Measurements from ENCODE around the gene UBAP2L. TPM values are rescaled to one million over a fixed set of nuclear protein-coding genes. Genes with fewer than 3 reads are reported as not detected.

Gene UBAP2L
- total RNA-seq, 6 experiments from 2014 or later, result 197 to 257 (median 227) TPM

DNA sequence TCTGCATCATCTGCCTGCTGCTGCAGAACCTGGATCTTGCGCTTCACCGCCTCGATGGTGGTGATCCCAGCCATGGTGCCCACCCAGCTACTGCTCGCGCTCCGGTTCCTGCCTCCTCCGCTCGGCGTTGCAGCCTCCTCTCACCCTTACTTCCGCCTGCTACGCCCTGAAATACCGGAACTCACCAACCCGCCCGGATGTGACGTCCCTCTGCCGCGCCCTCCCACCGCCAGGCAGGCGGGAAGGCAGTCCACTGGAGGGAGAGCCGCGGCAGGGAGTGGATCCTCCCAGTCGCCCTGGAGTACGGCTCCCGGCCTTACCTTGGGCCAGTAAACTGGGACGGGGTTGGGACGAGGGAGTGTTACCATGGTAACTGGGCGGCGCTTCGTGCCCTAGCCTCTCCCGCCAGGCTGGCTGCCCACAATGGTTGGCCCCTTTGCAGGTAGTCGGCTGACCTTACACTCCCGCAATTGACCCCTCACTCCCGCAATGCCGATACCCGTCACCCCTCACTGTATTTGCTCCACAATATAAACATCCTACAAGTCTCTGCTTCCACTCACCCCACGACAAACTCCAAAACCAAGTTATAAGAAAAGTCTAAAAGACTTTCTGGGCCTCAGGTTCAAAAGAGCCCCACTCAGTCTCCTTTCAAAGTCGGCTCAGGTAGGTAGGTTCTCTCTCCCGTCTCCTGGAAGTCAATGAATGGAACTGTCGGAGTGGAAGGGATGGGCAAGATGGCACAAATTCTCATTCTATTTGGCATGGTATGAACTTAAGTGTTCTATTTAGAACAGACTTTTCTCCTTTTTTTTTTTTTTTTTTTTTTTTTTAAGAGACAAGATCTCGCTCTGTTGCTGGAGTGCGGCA is 37.5 kb upstream of the UBAP2L start:
- Mint-ChIP-seq H3K9me3 (no peaks in the 10 kb centered on the region; the same call in 1 of the 2 replicates), H3K27me3 (ENCODE audit: insufficient read depth) (peaks cover 12% of the 10 kb centered on the region), H3K4me1 (ENCODE audit: low read depth) (peaks cover 47% of the 10 kb centered on the region), H3K4me3 (peak overlapping the region; percentile 99), H3K27ac (peak overlapping the region; percentile 97), H3K36me3 (ENCODE audit: low read depth) (peaks cover 40% of the 10 kb centered on the region)
- peak; percentile 97 for DNase-seq
- TF ChIP-seq, protein P1, sequence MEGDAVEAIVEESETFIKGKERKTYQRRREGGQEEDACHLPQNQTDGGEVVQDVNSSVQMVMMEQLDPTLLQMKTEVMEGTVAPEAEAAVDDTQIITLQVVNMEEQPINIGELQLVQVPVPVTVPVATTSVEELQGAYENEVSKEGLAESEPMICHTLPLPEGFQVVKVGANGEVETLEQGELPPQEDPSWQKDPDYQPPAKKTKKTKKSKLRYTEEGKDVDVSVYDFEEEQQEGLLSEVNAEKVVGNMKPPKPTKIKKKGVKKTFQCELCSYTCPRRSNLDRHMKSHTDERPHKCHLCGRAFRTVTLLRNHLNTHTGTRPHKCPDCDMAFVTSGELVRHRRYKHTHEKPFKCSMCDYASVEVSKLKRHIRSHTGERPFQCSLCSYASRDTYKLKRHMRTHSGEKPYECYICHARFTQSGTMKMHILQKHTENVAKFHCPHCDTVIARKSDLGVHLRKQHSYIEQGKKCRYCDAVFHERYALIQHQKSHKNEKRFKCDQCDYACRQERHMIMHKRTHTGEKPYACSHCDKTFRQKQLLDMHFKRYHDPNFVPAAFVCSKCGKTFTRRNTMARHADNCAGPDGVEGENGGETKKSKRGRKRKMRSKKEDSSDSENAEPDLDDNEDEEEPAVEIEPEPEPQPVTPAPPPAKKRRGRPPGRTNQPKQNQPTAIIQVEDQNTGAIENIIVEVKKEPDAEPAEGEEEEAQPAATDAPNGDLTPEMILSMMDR (IDR thresholded peaks at IDR 0.05), result no peak; the same call in 1 of the 2 replicates

GRCh38 chr1:154186177-154186576 is 34.6 kb upstream of the UBAP2L start:
- Mint-ChIP-seq H3K27ac (no peak overlapping the region), H3K4me1 (ENCODE audit: low read depth) (peaks cover 31% of the 10 kb centered on the region), H3K27me3 (ENCODE audit: insufficient read depth) (peaks cover 14% of the 10 kb centered on the region), H3K9me3 (no peaks in the 10 kb centered on the region; the same call in 1 of the 2 replicates), H3K36me3 (ENCODE audit: low read depth) (peaks cover 19% of the 10 kb centered on the region), H3K4me3 (no peak overlapping the region)
- DNase-seq, result peak; percentile 36
- TF ChIP-seq, protein P1 (IDR thresholded peaks at IDR 0.05), result peak; percentile 71

DNA sequence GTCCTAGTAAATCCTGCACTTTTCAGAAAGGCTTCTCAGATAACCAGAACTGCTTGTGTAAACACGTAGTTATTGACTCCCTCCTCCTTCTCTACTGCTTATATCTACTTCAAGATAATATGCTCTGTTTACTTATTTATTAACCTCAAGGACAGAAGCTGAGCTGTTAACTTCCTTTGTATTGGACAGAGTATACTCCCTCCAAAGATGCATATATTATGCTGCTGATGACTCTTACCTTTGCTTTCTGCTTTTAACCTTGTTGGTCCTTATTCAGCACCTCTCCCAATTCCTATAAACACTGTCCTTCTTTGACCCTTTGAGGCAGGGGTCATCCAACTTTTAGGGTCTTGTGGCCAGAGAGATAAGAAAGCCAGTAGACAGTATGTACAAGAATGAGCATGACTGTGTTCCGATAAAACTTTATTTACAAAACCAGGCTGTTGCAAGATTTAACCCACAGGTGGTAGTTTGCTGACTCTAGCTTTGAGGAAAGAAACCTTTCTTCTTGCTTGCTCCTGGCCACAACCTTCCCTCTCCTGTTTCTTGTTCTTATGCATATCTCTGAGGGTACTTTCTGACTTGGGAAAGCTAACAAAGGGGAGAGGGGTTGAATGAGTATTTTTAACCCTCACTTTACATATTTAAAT is 33.8 kb upstream of the UBAP2L start:
- H3K27ac Mint-ChIP-seq, result no peak overlapping the region
- no peaks in the 10 kb centered on the region; the same call in 1 of the 2 replicates for H3K9me3 Mint-ChIP-seq
- TF ChIP-seq, protein P1 (IDR thresholded peaks at IDR 0.05), result no peak
- peaks cover 29% of the 10 kb centered on the region for H3K4me1 Mint-ChIP-seq (ENCODE audit: low read depth)
- no peak overlapping the region for H3K4me3 Mint-ChIP-seq
- H3K36me3 Mint-ChIP-seq (ENCODE audit: low read depth), result peaks cover 11% of the 10 kb centered on the region
- no peak for DNase-seq
- peaks cover 18% of the 10 kb centered on the region for H3K27me3 Mint-ChIP-seq (ENCODE audit: insufficient read depth)

GRCh38 chr1:154190550-154190949 is 30.2 kb upstream of the UBAP2L start:
- no peak overlapping the region for H3K4me3 Mint-ChIP-seq
- TF ChIP-seq, protein P1 (IDR thresholded peaks at IDR 0.05), result no peak
- peaks cover 32% of the 10 kb centered on the region for H3K27me3 Mint-ChIP-seq (ENCODE audit: insufficient read depth)
- no peaks in the 10 kb centered on the region for H3K36me3 Mint-ChIP-seq (ENCODE audit: low read depth)
- H3K4me1 Mint-ChIP-seq (ENCODE audit: low read depth), result peaks cover 20% of the 10 kb centered on the region
- DNase-seq, result peak; percentile 30
- no peaks in the 10 kb centered on the region for H3K9me3 Mint-ChIP-seq
- no peak overlapping the region for H3K27ac Mint-ChIP-seq

- peaks cover 28% of the 10 kb centered on the region for H3K27me3 Mint-ChIP-seq (ENCODE audit: insufficient read depth)
- no peaks in the 10 kb centered on the region for H3K36me3 Mint-ChIP-seq (ENCODE audit: low read depth)
- H3K27ac Mint-ChIP-seq, result no peak within 1 kb of the TSS
- DNase-seq, result no peak
- H3K4me3 Mint-ChIP-seq, result no peak within 1 kb of the TSS
- TF ChIP-seq, protein P1 (IDR thresholded peaks at IDR 0.05), result no peak
- peaks cover 23% of the 10 kb centered on the region for H3K4me1 Mint-ChIP-seq (ENCODE audit: low read depth)
- no peaks in the 10 kb centered on the region for H3K9me3 Mint-ChIP-seq
Measured at GRCh38 chr1:154191990-154192461, 28.7 kb upstream of the UBAP2L start, which contains the start of gene TPM3. TSS of gene TPM3 (minus strand) at chr1:154192100. CDS start at chr1:154192018, 82 bp downstream.

All from HFFc6 (cell line).